Esophagus muscularis mucosa (tissue), 4 donors: ENCODE results near the gene KRTAP4-16. TPM values are rescaled to one million over a fixed set of nuclear protein-coding genes. Genes with fewer than 3 reads are reported as not detected.

Experiments used
- DNase-seq: peaks from one replicate; pipeline ENCODE4 v3.0.0-alpha.2; 2017; ENCODE audit errors: extremely low spot score
- H3K27ac ChIP-seq, 4 donors: fragments of 200-600 bp; sonication (generic); replicated peaks in 1 of 4; 1 replicate in 3 of 4; 2 replicates in 1 of 4; pipeline ENCODE4 v1.5.1; 2016 to 2019; ENCODE audit warnings: mild to moderate bottlenecking in 1 of 4
- H3K27me3 ChIP-seq, 4 donors: fragments of 200-600 bp; sonication (generic); one replicate each; pipeline versions ENCODE4 v1.5.1 to v1.6.0; 2016 to 2019
- H3K36me3 ChIP-seq, 4 donors: fragments of 200-600 bp; sonication (generic); one replicate each; pipeline ENCODE4 v1.5.1; 2016 to 2019
- H3K4me1 ChIP-seq, 4 donors: fragments of 200-600 bp; sonication (generic); one replicate each; pipeline ENCODE4 v1.5.1; 2016 to 2019
- H3K4me3 ChIP-seq, 4 donors: fragments of 200-600 bp; sonication (generic); 1 replicate in 2 of 4; 2 replicates in 2 of 4; pipeline ENCODE4 v1.5.1; 2016 to 2019; ENCODE audit warnings: mild to moderate bottlenecking in 4 of 4, moderate library complexity in 1 of 4
- H3K9me3 ChIP-seq, 4 donors: fragments of 200-600 bp; sonication (generic); 1 replicate in 3 of 4; 2 replicates in 1 of 4; pipeline ENCODE4 v1.5.1; 2016 to 2019
- EP300 ChIP-seq: sonication (generic); formaldehyde crosslinking; IDR thresholded peaks from one replicate; pipeline ENCODE4 v1.6.1; 2017; ENCODE audit warnings: antibody characterized with exemption
- POLR2A ChIP-seq: fragments of 450-650 bp; IDR thresholded peaks from one replicate; pipeline ENCODE4 v1.6.1; 2017; ENCODE audit warnings: antibody characterized with exemption, moderate library complexity, mild to moderate bottlenecking, low read depth
- POLR2AphosphoS5 ChIP-seq, 2 donors: sonication (generic); formaldehyde crosslinking; IDR thresholded peaks; one replicate each; pipeline ENCODE4 v1.6.1; 2017; ENCODE audit warnings: antibody characterized with exemption in 2 of 2
- WGBS: methylation state at CpG from one replicate; pipeline ENCODE4 v1.1.5; 2018; 5-methylcytosine and 5-hydroxymethylcytosine counted together
- intact Hi-C: fragments of 100-400 bp; cut with DNase I; formaldehyde crosslinking; loops from one replicate; pipeline ENCODE4 v1.15.1; 2023
- total RNA-seq, 4 donors: library from RNA; depleted of rRNA; stranded (reverse); fragments of >200 nt; gene quantifications; one replicate each; pipeline versions ENCODE4 v1.1.0 to v1.2.1, GENCODE V29; 2016
- TF ChIP-seq, protein P1 (sequence below), 3 experiments: fragments of 200-600 bp in 2 of 3; fragments of 450-650 bp in 1 of 3; sonication (generic) in 2 of 3; IDR thresholded peaks; one replicate each; pipeline ENCODE4 v1.5.1; 2017 to 2019; ENCODE audit warnings: antibody characterized with exemption in 3 of 3, mild to moderate bottlenecking in 2 of 3, moderate library complexity in 1 of 3

KRTAP4-16 gene
- total RNA-seq, 4 donors from 2014 or later, result not detected

DNA sequence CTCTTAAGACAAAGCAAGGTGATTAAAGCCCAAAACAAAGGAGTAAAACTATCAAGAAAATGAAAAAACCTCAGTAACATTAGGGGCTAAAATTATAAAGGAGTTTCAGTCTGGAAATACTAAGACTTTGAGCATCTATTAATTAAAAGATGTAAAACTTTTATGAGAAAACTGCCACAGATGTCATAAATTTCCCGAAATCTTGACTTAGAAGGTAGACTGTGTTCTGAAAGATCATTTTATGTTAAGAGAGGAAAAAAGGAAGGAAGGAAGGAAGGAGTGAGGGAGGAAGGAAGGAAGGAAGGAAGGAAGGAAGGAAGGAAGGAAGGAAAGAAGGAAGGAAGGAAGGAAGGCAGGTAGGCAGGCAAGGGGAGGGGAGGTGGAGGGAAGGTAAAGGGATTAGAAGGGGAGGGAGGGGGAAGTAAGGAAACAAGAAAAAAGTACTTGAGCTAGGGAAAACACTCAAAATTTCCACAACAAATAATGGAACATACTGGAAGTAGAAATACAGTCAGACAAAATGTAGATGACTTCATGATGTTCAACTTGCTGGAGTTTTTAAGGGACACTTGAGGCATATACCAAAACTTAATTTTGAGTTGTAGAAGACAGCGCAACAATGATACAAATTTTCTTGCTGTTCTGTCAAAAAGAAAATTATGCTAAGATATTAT is 45.7 kb upstream of the KRTAP4-16 start:
- intact Hi-C loops, result no loop called here
- Histone ChIP-seq H3K9me3 (peaks cover 0 to 15% (median 7%) of the 10 kb centered on the region in 4 donors), H3K4me1 (no peaks in the 10 kb centered on the region), H3K36me3 (no peaks in the 10 kb centered on the region), H3K27ac (no peak overlapping the region), H3K4me3 (no peak overlapping the region), H3K27me3 (no peaks in the 10 kb centered on the region)
- DNase-seq, result no peak
- WGBS, result 73% methylated on average over 2 of the region's 2 CpGs
- TF ChIP-seq EP300 (no peak), POLR2A (no peak), POLR2AphosphoS5 (IDR thresholded peaks at IDR 0.05) (no peak)
- TF ChIP-seq, protein P1, sequence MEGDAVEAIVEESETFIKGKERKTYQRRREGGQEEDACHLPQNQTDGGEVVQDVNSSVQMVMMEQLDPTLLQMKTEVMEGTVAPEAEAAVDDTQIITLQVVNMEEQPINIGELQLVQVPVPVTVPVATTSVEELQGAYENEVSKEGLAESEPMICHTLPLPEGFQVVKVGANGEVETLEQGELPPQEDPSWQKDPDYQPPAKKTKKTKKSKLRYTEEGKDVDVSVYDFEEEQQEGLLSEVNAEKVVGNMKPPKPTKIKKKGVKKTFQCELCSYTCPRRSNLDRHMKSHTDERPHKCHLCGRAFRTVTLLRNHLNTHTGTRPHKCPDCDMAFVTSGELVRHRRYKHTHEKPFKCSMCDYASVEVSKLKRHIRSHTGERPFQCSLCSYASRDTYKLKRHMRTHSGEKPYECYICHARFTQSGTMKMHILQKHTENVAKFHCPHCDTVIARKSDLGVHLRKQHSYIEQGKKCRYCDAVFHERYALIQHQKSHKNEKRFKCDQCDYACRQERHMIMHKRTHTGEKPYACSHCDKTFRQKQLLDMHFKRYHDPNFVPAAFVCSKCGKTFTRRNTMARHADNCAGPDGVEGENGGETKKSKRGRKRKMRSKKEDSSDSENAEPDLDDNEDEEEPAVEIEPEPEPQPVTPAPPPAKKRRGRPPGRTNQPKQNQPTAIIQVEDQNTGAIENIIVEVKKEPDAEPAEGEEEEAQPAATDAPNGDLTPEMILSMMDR (IDR thresholded peaks at IDR 0.05), result no peak

DNA sequence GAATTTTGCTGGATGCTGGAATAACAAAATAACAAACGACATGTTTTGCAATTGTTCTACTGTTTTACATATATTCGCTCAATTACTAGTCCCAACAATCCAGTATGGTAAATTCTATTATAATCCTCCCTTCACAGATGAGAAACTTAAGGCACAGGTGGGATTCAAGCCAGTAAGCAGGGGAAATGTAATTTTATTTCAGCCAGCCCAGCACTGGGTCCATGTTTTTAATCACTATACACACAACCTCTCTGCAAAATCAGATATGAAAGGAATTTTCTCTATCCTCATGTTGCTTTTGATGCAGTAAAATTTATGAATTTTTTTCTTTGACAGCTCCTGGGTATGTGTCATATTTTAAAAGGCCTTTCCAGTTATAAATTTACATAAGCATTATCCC is 43.3 kb upstream of the KRTAP4-16 start:
- TF ChIP-seq, protein P1 (IDR thresholded peaks at IDR 0.05), result no peak
- TF ChIP-seq POLR2AphosphoS5 (IDR thresholded peaks at IDR 0.05) (no peak), EP300 (no peak), POLR2A (no peak)
- no peaks in the 10 kb centered on the region for H3K36me3 ChIP-seq
- peaks cover 0 to 27% (median 8%) of the 10 kb centered on the region in 4 donors for H3K9me3 ChIP-seq
- intact Hi-C loops, result no loop called here
- no peaks in the 10 kb centered on the region for H3K4me1 ChIP-seq
- H3K4me3 ChIP-seq, result no peak overlapping the region
- WGBS, result 93% methylated on average over 2 of the region's 2 CpGs
- no peaks in the 10 kb centered on the region for H3K27me3 ChIP-seq
- no peak overlapping the region for H3K27ac ChIP-seq
- no peak for DNase-seq

DNA sequence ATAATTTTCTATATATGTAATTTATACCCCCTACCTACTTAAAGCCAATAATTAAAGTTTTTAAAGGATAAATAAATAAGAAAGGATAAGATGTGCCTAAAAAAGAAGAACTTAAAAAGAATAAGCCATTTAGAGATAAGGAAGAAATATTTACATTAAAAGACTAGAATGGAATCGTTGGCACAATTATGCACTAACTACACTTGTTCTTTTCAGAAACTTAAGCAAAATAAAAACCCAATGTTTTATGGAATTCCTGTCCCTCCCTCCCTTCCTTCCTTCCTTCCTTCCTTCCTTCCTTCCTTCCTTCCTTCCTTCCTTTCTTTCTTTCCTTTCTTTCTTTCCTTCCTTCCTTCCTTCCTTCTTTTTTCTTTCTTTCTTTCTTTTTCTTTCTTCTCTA is 42.8 kb upstream of the KRTAP4-16 start:
- Histone ChIP-seq H3K4me1 (no peaks in the 10 kb centered on the region), H3K9me3 (peaks cover 0 to 32% (median 9%) of the 10 kb centered on the region in 4 donors), H3K27me3 (peaks cover 0 to 4% (median 0%) of the 10 kb centered on the region in 4 donors), H3K36me3 (no peaks in the 10 kb centered on the region), H3K27ac (no peak overlapping the region), H3K4me3 (no peak overlapping the region)
- no peak for DNase-seq
- 84% methylated on average over 1 of the region's 1 CpG for WGBS
- intact Hi-C loops, result no loop called here
- TF ChIP-seq POLR2A (no peak), POLR2AphosphoS5 (IDR thresholded peaks at IDR 0.05) (no peak), EP300 (no peak)
- TF ChIP-seq, protein P1 (IDR thresholded peaks at IDR 0.05), result no peak

DNA sequence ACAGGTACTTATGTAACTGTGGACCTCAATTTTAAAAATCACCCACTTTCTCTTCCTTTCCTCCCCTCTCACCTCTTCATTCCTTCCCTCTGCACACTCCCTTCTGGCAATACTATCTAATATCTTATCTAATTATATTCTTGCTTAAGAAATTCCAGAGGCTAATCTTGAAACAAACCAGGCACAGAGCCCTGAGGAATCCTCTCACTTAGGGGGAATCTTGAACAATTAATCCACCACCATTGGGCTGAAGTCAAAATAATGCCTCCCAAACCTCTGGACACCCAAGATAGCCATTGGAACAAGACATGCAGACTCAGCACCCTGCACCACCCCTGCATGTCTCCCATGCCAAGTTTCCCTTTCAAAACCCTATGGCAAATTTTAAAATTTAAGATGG is 39.4 kb upstream of the KRTAP4-16 start:
- no peak overlapping the region for H3K4me3 ChIP-seq
- H3K36me3 ChIP-seq, result no peaks in the 10 kb centered on the region
- H3K9me3 ChIP-seq, result peaks cover 0 to 35% (median 12%) of the 10 kb centered on the region in 4 donors
- H3K27me3 ChIP-seq, result peaks cover 0 to 7% (median 0%) of the 10 kb centered on the region in 4 donors
- no peak overlapping the region for H3K27ac ChIP-seq
- TF ChIP-seq EP300 (no peak), POLR2A (no peak), POLR2AphosphoS5 (IDR thresholded peaks at IDR 0.05) (no peak)
- TF ChIP-seq, protein P1 (IDR thresholded peaks at IDR 0.05), result no peak
- intact Hi-C loops, result no loop called here
- no peak for DNase-seq
- no peaks in the 10 kb centered on the region for H3K4me1 ChIP-seq
